ENCODE results near the gene MRPL47. TPM values are rescaled to one million over a fixed set of nuclear protein-coding genes. Genes with fewer than 3 reads are reported as not detected.

MRPL47 gene
- total and polyA plus RNA-seq, 9 of the 15 experiments (the other 6 are each of a cell fraction or from before 2014, with no cell fraction given): 101 to 437 (median 141) TPM

- TF ChIP-seq KLF13 (tag; IDR thresholded peaks at IDR 0.05; ENCODE audit: borderline replicate concordance, low read depth) (peak; percentile 30; the same call in 1 of the 2 replicates), MAZ (CRISPR knock-in tag; conservative IDR thresholded peaks at IDR 0.05 in 1 of 2, IDR thresholded peaks at IDR 0.05 in 1 of 2) (peak; percentile 62 to 86), POLR2AphosphoS5 (IDR thresholded peaks at IDR 0.05; ENCODE audit: control insufficient read depth, insufficient read depth, low read depth, low read length) (peak; percentile 79; the same call in 1 of the 2 replicates), CREB1 (IDR thresholded peaks at IDR 0.05) (peak; percentile 68), CREB1 (CRISPR knock-in tag; IDR thresholded peaks at IDR 0.05) (peak; percentile 70; the same call in 1 of the 2 replicates), CBX1 (IDR thresholded peaks at IDR 0.05; ENCODE audit: low read depth) (peak; percentile 70), CTBP1 (IDR thresholded peaks at IDR 0.05; ENCODE audit: borderline replicate concordance) (peak; percentile 34; the same call in 1 of the 2 replicates), HNRNPLL (IDR thresholded peaks at IDR 0.05; ENCODE audit: low read depth, low read length, poor library complexity, severe bottlenecking) (peak; percentile 60), ZNF253 (CRISPR knock-in tag; conservative IDR thresholded peaks at IDR 0.05) (no peak), PRMT5 (CRISPR knock-in tag; IDR thresholded peaks at IDR 0.05) (no peak), CREB3L1 (IDR thresholded peaks at IDR 0.05; ENCODE audit: borderline replicate concordance, low read depth) (peak; percentile 71; the same call in 1 of the 2 replicates), XRCC5 (IDR thresholded peaks at IDR 0.05; ENCODE audit: low read depth, low read length) (0 out of 2 replicates have a peak, but pooled peaks have one; percentile 20), ZNF263 (CRISPR knock-in tag; IDR thresholded peaks at IDR 0.05; ENCODE audit: borderline replicate concordance) (0 out of 2 replicates have a peak, but pooled peaks have one; percentile 1), RUNX1 (IDR thresholded peaks at IDR 0.05; ENCODE audit: low read depth) (no peak), THAP12 (CRISPR knock-in tag; IDR thresholded peaks at IDR 0.05) (peak; percentile 73), PHF20 (IDR thresholded peaks at IDR 0.05; ENCODE audit: partially characterized antibody) (peak; percentile 74), ZNF408 (CRISPR knock-in tag; IDR thresholded peaks at IDR 0.05; ENCODE audit: low read depth) (no peak), OTX1 (CRISPR knock-in tag; IDR thresholded peaks at IDR 0.05) (peak; percentile 40; the same call in 1 of the 2 replicates)
- TF ChIP-seq, protein P1, sequence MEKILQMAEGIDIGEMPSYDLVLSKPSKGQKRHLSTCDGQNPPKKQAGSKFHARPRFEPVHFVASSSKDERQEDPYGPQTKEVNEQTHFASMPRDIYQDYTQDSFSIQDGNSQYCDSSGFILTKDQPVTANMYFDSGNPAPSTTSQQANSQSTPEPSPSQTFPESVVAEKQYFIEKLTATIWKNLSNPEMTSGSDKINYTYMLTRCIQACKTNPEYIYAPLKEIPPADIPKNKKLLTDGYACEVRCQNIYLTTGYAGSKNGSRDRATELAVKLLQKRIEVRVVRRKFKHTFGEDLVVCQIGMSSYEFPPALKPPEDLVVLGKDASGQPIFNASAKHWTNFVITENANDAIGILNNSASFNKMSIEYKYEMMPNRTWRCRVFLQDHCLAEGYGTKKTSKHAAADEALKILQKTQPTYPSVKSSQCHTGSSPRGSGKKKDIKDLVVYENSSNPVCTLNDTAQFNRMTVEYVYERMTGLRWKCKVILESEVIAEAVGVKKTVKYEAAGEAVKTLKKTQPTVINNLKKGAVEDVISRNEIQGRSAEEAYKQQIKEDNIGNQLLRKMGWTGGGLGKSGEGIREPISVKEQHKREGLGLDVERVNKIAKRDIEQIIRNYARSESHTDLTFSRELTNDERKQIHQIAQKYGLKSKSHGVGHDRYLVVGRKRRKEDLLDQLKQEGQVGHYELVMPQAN (IDR thresholded peaks at IDR 0.05; ENCODE audit: borderline replicate concordance): peak; percentile 91
- TF ChIP-seq, protein P2, sequence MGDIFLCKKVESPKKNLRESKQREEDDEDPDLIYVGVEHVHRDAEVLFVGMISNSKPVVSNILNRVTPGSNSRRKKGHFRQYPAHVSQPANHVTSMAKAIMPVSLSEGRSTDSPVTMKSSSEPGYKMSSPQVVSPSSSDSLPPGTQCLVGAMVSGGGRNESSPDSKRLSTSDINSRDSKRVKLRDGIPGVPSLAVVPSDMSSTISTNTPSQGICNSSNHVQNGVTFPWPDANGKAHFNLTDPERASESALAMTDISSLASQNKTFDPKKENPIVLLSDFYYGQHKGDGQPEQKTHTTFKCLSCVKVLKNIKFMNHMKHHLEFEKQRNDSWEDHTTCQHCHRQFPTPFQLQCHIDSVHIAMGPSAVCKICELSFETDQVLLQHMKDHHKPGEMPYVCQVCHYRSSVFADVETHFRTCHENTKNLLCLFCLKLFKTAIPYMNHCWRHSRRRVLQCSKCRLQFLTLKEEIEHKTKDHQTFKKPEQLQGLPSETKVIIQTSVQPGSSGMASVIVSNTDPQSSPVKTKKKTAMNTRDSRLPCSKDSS (IDR thresholded peaks at IDR 0.05; ENCODE audit: low read depth, partially characterized antibody): no peak
Measured at GRCh38 chr3:179562591-179563270, 41.7 kb downstream of the MRPL47 start, which contains the start of gene ACTL6A (continued).
